OCI-LY7 (cell line): ENCODE measurements around the gene FHOD3. TPM values are rescaled to one million over a fixed set of nuclear protein-coding genes. Genes with fewer than 3 reads are reported as not detected.

ENCODE experiments used
- BruUV-seq: library from RNA; stranded (reverse); fragments of 400-500 nt; replicated peaks from 2 replicates; lab custom pipeline; 2021; lab: Mats Ljungman, UMichigan
- CTCF ChIA-PET: fragments of 300-600 bp; sonication (Branson Sonifier 250); formaldehyde crosslinking; loops from one replicate; lab custom pipeline; 2022; ENCODE audit warnings: antibody characterized with exemption; ENCODE audit not compliant: unreplicated experiment; lab: Charles Lee
- POLR2A ChIA-PET: fragments of 300-600 bp; sonication (Branson Sonifier 250); formaldehyde crosslinking; loops from one replicate; lab custom pipeline; 2022; ENCODE audit warnings: antibody characterized with exemption; lab: Charles Lee
- DNase-seq: peaks from one replicate; pipeline ENCODE4 v3.0.0-alpha.2; 2015; ENCODE audit warnings: low spot score
- H2AFZ ChIP-seq: fragments of 200-600 bp; sonication (generic), shearing (Covaris generic); 2 replicates; pipeline ENCODE4 v1.6.1; 2014; ENCODE audit warnings: mild to moderate bottlenecking, antibody characterized with exemption, low read length, moderate library complexity
- H3K27ac ChIP-seq: fragments of 200-600 bp; sonication (generic); 2 replicates; pipeline ENCODE4 v1.5.1; 2014; ENCODE audit warnings: mixed run types, low read depth, mild to moderate bottlenecking, moderate library complexity, low read length, inconsistent platforms; ENCODE audit not compliant: poor library complexity, severe bottlenecking
- H3K36me3 ChIP-seq: fragments of 200-600 bp; sonication (generic); 2 replicates; pipeline ENCODE4 v1.6.1; 2014; ENCODE audit warnings: mild to moderate bottlenecking, antibody characterized with exemption, low read length, moderate library complexity, mixed read lengths; ENCODE audit not compliant: insufficient read depth
- H3K4me1 ChIP-seq: fragments of 200-600 bp; sonication (generic); 2 replicates; pipeline ENCODE4 v1.5.1; 2014; ENCODE audit warnings: mild to moderate bottlenecking, low read length; ENCODE audit not compliant: insufficient read depth, poor library complexity, severe bottlenecking
- H3K4me2 ChIP-seq: fragments of 200-600 bp; sonication (generic); 2 replicates; pipeline ENCODE4 v1.6.1; 2014; ENCODE audit warnings: mild to moderate bottlenecking, low read length
- H3K4me3 ChIP-seq: fragments of 200-600 bp; sonication (generic); 2 replicates; pipeline ENCODE4 v1.5.1; 2014; ENCODE audit warnings: mild to moderate bottlenecking, low read depth, low read length; ENCODE audit not compliant: poor library complexity, severe bottlenecking
- H3K79me2 ChIP-seq: fragments of 200-600 bp; sonication (generic); 2 replicates; pipeline ENCODE4 v1.6.1; 2016; ENCODE audit warnings: low read depth, mild to moderate bottlenecking, low read length, moderate library complexity, mixed read lengths; ENCODE audit not compliant: insufficient read depth
- H3K9me2 ChIP-seq: fragments of 200-600 bp; sonication (generic); 2 replicates; pipeline ENCODE4 v1.6.1; 2016; ENCODE audit warnings: mild to moderate bottlenecking, low read length, mixed read lengths; ENCODE audit not compliant: insufficient read depth
- H3K9me3 ChIP-seq: fragments of 200-600 bp; sonication (generic); 2 replicates; pipeline ENCODE4 v1.6.1; 2014; ENCODE audit warnings: mild to moderate bottlenecking, mixed run types, low read length, mixed read lengths
- H4K20me1 ChIP-seq: fragments of 200-600 bp; sonication (generic); 2 replicates; pipeline ENCODE4 v1.6.1; 2014; ENCODE audit warnings: mild to moderate bottlenecking, antibody characterized with exemption, low read length, moderate library complexity, mixed read lengths; ENCODE audit not compliant: insufficient read depth
- EZH2phosphoT487 ChIP-seq: fragments of 200-600 bp; sonication (generic); IDR thresholded peaks from 2 replicates; pipeline ENCODE4 v1.6.1; 2018; ENCODE audit warnings: low read depth, borderline replicate concordance, mild to moderate bottlenecking, mixed run types, antibody characterized with exemption, low read length, moderate library complexity, mixed read lengths
- intact Hi-C: fragments of 100-400 bp; cut with micrococcal nuclease; formaldehyde crosslinking; loops from one replicate; pipeline ENCODE4 v1.10.0; 2022; ENCODE audit not compliant: unreplicated experiment
- total RNA-seq, 2 experiments: library from RNA; depleted of rRNA in 1 of 2; stranded (reverse); fragments of >200 nt in 1 of 2; shearing (Covaris generic) in 1 of 2; gene quantifications; 2 replicates each; pipeline ENCODE4 v1.2.3, GENCODE V29; 2014 to 2022
- TF ChIP-seq, protein P1 (sequence below): fragments of 200-600 bp; sonication (generic); conservative IDR thresholded peaks from 2 replicates; pipeline ENCODE4 v1.5.1; 2014; ENCODE audit warnings: mild to moderate bottlenecking, antibody characterized with exemption, low read length, moderate library complexity, mixed read lengths

Gene FHOD3
- total RNA-seq, 2 experiments from 2014 or later, result 0.06 to 2.4 TPM

DNA sequence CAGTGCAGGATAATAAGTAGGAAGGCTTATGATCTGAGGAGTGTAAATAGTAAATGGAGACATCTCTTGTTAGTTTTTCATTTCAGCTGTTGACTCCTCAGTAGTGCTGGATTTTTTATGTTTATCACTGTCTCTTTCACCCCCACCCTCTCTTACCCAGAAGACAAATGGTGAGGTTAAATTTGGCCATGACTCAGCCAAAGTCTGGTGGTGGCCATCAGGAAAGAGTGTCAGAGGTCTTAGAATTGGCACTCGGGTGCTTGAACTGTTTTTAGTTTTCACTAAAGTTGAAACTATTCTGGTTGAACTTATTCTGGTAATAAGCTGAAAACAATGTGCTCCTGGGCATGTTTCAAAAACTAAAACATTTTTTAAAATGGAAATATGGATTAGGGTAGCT lies 123.3 kb downstream of the FHOD3 start:
- BruUV-seq, result no TSS peak
- no peaks in the 10 kb centered on the region for H3K9me2 ChIP-seq
- H3K79me2 ChIP-seq, result no peaks in the 10 kb centered on the region
- no peak overlapping the region for H3K4me3 ChIP-seq
- H3K27ac ChIP-seq, result no peak overlapping the region
- intact Hi-C loops, result no loop called here
- no peaks in the 10 kb centered on the region for H4K20me1 ChIP-seq
- no peak overlapping the region for H3K4me2 ChIP-seq
- POLR2A ChIA-PET, result interaction anchor here (0.6 to 0.7 kb wide), 3 partner anchors 14 to 150 kb away, joined by 3 read pairs; no protein-coding TSS in a partner anchor
- CTCF ChIA-PET, result no interaction called here
- no peak overlapping the region for H2AFZ ChIP-seq
- TF ChIP-seq, protein P1, sequence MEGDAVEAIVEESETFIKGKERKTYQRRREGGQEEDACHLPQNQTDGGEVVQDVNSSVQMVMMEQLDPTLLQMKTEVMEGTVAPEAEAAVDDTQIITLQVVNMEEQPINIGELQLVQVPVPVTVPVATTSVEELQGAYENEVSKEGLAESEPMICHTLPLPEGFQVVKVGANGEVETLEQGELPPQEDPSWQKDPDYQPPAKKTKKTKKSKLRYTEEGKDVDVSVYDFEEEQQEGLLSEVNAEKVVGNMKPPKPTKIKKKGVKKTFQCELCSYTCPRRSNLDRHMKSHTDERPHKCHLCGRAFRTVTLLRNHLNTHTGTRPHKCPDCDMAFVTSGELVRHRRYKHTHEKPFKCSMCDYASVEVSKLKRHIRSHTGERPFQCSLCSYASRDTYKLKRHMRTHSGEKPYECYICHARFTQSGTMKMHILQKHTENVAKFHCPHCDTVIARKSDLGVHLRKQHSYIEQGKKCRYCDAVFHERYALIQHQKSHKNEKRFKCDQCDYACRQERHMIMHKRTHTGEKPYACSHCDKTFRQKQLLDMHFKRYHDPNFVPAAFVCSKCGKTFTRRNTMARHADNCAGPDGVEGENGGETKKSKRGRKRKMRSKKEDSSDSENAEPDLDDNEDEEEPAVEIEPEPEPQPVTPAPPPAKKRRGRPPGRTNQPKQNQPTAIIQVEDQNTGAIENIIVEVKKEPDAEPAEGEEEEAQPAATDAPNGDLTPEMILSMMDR, result no peak
- no peak for TF ChIP-seq EZH2phosphoT487
- no peaks in the 10 kb centered on the region for H3K4me1 ChIP-seq
- H3K36me3 ChIP-seq, result no peaks in the 10 kb centered on the region
- no peaks in the 10 kb centered on the region for H3K9me3 ChIP-seq
- DNase-seq, result no peak

DNA sequence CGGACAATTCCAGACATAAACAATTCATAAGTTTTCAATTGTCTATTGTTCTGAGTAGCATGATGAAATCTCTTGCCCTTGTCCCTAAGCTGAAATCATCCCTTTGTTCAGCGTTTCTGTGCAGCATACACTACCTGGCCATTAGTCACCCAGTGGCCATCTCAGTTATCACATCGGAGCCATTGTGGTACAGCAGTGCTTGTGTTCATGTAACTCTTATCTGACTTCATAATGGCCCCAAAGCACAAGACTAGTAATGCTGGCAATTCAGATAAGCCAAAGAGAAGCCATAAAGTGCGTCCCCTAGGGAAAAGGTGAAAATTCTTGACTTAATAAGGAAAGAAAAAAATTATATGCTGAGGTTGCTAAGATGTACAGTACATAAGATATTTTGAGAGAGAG lies 127.2 kb downstream of the FHOD3 start:
- H3K9me2 ChIP-seq, result no peaks in the 10 kb centered on the region
- no peak overlapping the region for H3K4me2 ChIP-seq
- H3K4me3 ChIP-seq, result no peak overlapping the region
- no peak overlapping the region for H3K27ac ChIP-seq
- H3K36me3 ChIP-seq, result no peaks in the 10 kb centered on the region
- H3K9me3 ChIP-seq, result no peaks in the 10 kb centered on the region
- BruUV-seq, result no TSS peak
- no peak overlapping the region for H2AFZ ChIP-seq
- H3K4me1 ChIP-seq, result no peaks in the 10 kb centered on the region
- no peak for DNase-seq
- TF ChIP-seq EZH2phosphoT487, result no peak
- TF ChIP-seq, protein P1, result no peak
- POLR2A ChIA-PET, result no interaction called here
- CTCF ChIA-PET, result no interaction called here
- intact Hi-C loops, result no loop called here
- no peaks in the 10 kb centered on the region for H3K79me2 ChIP-seq
- no peaks in the 10 kb centered on the region for H4K20me1 ChIP-seq

DNA sequence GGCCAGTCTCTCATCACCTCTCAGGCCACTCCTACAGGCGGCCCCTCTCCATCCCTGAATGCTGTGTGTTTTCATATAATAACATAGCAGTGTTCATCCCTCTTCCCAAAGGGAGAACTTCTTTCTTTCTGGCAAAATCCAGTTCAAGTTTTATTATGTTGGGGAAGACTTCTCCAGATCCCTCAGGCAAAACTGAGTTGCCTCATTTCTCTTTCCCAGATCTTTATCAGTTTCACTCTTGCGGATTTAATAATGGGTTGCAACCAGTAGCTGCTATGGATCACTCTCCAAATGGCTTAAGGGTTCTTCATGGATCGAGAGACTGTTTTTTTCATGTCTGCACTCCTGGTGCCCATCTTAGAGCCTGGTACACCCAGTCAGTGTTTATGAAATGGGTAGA lies 129.9 kb downstream of the FHOD3 start:
- CTCF ChIA-PET, result no interaction called here
- H3K4me3 ChIP-seq, result no peak overlapping the region
- no TSS peak for BruUV-seq

More for the DNA sequence above, 129.9 kb downstream of the FHOD3 start:
- POLR2A ChIA-PET, result no interaction called here
- Histone ChIP-seq H4K20me1 (no peaks in the 10 kb centered on the region), H3K36me3 (no peaks in the 10 kb centered on the region), H3K79me2 (no peaks in the 10 kb centered on the region), H2AFZ (no peak overlapping the region), H3K4me1 (no peaks in the 10 kb centered on the region), H3K4me2 (no peak overlapping the region), H3K9me3 (no peaks in the 10 kb centered on the region), H3K9me2 (no peaks in the 10 kb centered on the region), H3K27ac (no peak overlapping the region)
- intact Hi-C loops, result no loop called here
- no peak for TF ChIP-seq EZH2phosphoT487
- TF ChIP-seq, protein P1, result no peak
- DNase-seq, result no peak
